MV-4-11 (cell line): ENCODE results near the gene ARHGEF35.
"Not testable (repeated sequence)": the region's sequence is repeated elsewhere in the genome, so short reads cannot be mapped to it uniquely, and the experiment has no call there.

Experiments
- DNase-seq: peaks from one replicate; lab custom pipeline; 2025; lab: John Stamatoyannopoulos, UW

Gene ARHGEF35

DNA sequence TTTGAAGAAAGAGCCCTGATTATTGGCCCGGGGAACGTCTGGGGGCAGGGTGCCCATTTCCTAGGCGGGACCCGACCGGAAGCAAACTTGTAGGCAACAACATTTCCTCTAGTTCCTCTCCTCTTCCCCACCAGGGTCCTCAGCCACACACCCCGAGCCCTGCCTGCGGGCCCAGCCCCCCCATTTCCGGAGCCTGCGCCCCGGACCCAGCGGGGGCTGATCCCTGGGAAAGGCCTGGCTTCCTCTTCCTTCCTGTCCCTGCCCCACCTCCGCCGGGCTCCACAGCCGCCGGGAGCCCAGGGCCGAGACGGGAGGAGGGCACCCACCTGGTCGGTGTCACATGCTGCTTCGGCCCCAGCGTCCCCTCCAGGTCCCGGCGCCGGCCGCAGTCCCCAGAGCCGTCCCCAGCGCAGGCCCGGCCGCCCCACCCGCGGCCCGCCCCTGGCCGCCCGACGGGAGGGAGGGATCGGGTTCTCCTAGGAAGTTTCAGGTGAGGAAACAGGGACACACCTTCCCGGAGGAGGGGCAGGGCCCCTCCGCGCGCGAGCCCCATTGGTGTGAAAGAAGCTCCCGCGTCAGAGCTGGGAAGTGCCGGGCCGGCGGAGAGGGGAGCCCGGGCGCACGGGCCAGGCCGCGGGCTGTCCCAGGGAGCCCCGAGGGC is at the start of gene ARHGEF35:
ARHGEF35 (minus strand) TSS at position 622 of the 661 bp plus-strand sequence. CDS start 7,450 bp downstream, outside the sequence.
- DNase-seq: not testable (repeated sequence)

DNA sequence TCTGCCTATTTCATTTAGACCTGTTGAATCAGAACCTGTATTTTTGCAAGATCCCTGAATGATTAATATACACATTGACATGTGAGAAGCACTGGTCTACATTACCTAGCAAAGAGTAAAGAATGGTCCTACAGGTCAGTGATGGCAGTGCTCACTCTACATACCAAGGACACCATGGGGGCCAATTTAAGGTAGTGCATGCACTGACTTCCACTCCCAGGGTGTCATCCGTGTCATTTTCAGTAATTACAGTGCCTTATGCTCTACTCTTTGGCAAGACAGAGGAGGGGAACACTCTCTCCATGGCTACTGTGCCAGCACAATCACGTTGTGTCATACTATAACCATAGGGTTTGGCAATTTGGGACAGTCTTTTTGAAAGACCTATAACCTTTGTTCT is 49.7 kb upstream of the ARHGEF35 start:
- DNase-seq: not testable (repeated sequence)

GRCh38 chr7:144239365-144239764 is 43.7 kb upstream of the ARHGEF35 start, which contains the start of gene OR2A42:
Gene OR2A42 (minus strand): TSS chr7:144239605. CDS start chr7:144232843, 6,762 bp downstream.
- not testable (repeated sequence) for DNase-seq

- DNase-seq: not testable (repeated sequence)
These were observed 43.0 kb upstream of the ARHGEF35 start for GRCh38 chr7:144238530-144239082.

GRCh38 chr7:144233039-144233438 is 37.4 kb upstream of the ARHGEF35 start:
- DNase-seq: not testable (repeated sequence)

DNA sequence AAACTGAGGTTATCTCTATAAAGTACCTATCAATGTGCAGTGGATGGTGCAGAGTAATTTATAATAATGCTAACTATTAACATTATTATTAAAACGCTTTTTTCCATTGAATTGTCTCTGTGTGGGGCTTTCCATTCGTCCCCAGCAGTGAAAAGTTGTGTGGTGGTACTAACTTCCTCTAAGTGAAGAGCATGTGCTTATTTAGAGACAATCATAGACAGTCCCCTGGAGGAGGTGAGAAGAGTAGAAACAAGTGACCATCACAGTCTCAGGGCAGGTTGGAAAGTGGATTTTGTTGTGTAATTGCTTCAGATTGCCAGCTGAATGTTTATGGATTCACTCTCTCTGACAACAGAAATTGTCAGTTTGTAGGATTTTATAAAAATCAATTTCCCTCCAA is 35.4 kb upstream of the ARHGEF35 start:
- DNase-seq: not testable (repeated sequence)

GRCh38 chr7:144228810-144229209 is 33.2 kb upstream of the ARHGEF35 start:
- DNase-seq: not testable (repeated sequence)

DNA sequence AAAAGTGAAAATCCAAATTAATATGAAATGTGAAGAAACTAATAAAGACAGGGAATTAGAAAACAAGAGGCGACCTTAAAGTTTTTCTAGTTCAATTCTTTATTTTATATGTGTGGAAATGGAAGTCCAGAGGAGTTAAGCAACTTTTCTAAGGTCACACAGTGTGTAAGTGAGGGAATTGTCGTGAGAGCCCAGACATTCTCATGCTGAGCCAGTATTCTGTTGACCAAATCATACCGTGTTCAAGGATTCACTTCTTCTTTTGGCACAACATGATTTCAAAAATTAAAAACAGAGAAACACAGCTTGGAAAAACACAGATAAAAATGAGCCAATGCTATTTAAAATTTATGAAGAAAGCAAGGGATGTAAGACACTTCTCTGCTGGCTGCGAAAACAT is 31.2 kb upstream of the ARHGEF35 start:
- not testable (repeated sequence) for DNase-seq

DNA sequence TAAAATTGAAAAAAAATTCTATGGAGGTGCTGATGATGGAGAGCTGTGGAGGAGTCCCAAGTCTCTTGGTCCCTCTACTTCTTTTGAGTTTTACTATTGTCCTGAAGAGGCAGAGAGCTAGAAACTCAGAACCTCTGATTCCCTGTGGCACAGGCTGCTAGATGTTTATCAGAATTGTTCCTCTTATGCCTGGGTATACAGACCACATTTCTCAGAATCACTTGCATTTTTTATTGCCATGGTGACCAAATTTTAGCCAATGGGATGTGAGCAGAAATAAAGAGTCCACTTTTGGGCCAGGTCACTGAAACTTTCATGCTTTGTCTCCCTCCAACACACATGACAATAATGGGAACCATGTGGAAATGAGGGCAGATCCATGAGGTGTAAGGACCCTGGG is 28.0 kb upstream of the ARHGEF35 start:
- DNase-seq: not testable (repeated sequence)

GRCh38 chr7:144220531-144220930 is 24.9 kb upstream of the ARHGEF35 start:
- DNase-seq: not testable (repeated sequence)

GRCh38 chr7:144219149-144219548 is 23.5 kb upstream of the ARHGEF35 start:
- DNase-seq: not testable (repeated sequence)

GRCh38 chr7:144218581-144218980 is 22.9 kb upstream of the ARHGEF35 start:
- not testable (repeated sequence) for DNase-seq

DNA sequence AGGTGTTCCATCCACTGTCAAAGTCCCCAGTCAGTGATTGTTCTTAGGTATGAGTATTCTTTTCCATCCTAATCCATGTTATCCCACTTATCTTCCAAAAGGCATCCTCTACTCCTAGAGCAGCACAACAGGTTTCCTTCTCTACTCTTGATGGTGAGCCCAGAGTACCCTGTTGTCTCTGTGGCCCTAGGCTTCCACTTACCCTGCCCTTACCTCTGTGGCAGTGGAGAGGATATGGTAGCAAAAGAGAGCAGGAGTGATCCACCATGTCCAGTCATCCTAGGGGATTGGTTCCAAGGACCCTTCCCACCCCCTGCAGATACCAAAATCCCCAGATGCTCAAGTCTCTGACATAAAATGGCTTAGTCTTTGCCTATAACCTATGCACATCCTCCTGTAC is 21.6 kb upstream of the ARHGEF35 start:
- DNase-seq: not testable (repeated sequence)

DNA sequence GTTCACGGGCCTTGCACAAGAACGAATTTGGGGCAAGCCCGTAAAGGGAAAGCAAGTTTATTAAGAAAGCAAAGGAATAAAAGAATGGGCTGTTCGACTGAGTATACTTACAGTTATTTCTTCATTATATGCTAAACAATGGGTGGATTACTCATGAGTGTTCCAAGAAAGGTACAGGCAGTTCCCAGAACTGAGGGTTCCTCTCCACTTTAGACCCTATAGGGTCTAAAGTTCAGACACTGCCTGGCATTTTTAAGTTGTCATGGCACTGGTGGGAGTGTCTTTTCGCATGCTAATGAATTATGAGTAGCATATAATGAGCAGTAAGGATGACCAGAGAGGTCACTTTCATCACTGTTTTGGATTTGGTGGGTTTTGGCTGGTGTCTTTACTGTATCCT is 9.7 kb upstream of the ARHGEF35 start:
- DNase-seq: not testable (repeated sequence)

DNA sequence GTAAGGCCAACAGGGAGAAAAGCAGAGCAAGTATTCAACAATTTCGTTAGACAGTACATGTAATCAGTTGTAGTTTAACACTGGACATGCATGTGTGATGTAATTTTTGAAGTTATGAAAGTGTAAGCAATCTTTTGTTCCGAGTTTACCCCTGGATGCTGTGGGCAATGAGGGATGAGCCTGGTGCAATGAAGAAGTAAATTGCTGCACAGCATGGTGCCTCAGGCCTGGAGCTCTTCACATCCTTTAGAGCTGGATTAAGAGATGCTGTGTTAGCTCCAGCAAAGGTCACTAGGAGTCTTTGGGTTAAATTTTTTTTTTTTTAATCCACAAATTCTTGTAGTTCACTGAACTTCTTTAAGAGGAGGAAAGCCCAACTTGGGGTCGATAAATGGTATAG is 7.5 kb upstream of the ARHGEF35 start:
- not testable (repeated sequence) for DNase-seq

DNA sequence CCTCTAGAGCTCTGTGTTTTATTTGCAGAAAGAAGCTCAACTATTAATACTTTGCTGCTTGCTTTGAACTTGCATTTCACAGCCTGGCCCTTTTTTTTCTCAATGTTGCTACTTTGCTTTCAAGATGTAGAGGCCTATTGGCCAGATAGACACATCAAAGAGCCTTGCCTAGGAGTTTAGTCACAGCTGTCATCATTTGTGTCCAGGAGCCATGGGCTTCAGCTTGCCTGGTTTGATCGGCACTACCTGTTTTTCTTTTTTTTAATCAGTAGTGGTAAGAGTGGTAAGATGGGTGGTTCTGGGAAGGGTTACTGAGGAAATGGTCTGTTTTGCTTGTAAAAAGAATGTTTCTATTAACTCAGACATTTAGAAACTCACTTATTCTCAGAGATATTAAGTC is 6.3 kb upstream of the ARHGEF35 start:
- not testable (repeated sequence) for DNase-seq

GRCh38 chr7:144198934-144199333 is 3.3 kb upstream of the ARHGEF35 start:
- not testable (repeated sequence) for DNase-seq

DNA sequence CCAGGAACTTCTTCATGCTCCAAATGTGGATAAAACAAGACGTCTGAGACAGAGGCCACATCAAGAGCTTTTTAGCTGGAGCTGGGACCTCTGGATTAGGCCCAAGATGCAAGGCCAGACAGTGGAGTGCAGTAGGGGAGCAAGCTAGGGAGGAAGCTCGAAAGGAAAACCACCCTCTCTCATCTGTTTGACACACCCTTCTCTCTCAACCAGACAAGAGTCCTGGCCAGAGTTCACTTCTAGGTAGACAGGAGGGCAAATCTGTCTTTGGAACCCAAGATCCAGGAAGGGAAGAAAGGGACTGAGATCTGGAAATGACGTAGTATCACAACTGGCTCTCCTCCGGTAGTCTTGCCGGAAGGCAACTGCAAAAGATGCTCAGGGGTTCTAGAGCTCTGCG is 1.2 kb downstream of the ARHGEF35 start:
- DNase-seq: not testable (repeated sequence)

- not testable (repeated sequence) for DNase-seq
These were observed 1.9 kb downstream of the ARHGEF35 start for GRCh38 chr7:144193782-144194181.

DNA sequence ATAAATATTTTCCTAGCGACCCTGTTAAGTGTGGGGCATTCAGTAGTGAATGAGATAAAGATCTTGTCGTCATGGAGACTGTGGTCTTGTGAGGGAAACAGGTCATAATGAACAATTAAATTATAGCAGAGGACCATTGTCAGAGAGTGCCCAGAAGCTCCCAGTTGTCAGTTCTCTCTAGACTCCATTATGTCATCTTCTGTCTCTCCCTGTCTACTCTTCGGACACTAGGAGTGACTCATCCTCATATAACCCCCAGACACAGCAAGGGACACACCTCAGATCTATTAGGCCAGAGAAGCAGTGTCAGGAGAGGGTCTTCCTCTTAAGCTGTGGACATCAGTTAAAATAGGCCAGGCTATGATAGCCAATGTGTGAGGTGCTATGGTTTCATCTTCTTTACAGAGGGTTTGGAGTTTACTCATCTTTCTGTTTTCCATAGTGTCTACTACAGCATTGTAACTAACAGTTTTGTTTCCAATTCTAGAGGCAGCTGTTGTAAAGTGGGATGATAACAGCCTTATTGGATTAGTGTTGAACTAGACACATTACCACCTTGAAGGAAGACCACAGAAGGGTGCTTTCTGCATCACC is 7.0 kb downstream of the ARHGEF35 start:
- not testable (repeated sequence) for DNase-seq

GRCh38 chr7:144187848-144188247 is 7.8 kb downstream of the ARHGEF35 start:
- not testable (repeated sequence) for DNase-seq

GRCh38 chr7:144183166-144183565 is 12.5 kb downstream of the ARHGEF35 start, which contains the start of gene CTAGE4:
Gene CTAGE4 (plus strand): TSS chr7:144183466. CDS start chr7:144183504, 38 bp downstream.
- not testable (repeated sequence) for DNase-seq

GRCh38 chr7:144179165-144179479 is 16.5 kb downstream of the ARHGEF35 start:
- not testable (repeated sequence) for DNase-seq
